Ascending aorta (tissue), 2 donors: ENCODE measurements around the gene JPH3. TPM values are rescaled to one million over a fixed set of nuclear protein-coding genes. Genes with fewer than 3 reads are reported as not detected.

Source experiments
- DNase-seq, 2 donors: peaks; one replicate each; pipeline ENCODE4 v3.0.0-alpha.2; 2019; ENCODE audit warnings: low spot score in 2 of 2
- H3K27ac ChIP-seq, 2 donors: fragments of 200-600 bp; sonication (generic); one replicate each; pipeline ENCODE4 v1.5.1; 2016 to 2017; ENCODE audit warnings: mild to moderate bottlenecking in 1 of 2
- H3K27me3 ChIP-seq: fragments of 200-600 bp; sonication (generic); one replicate; pipeline ENCODE4 v1.5.1; 2017
- H3K36me3 ChIP-seq, 2 donors: fragments of 200-600 bp; sonication (generic); one replicate each; pipeline ENCODE4 v1.5.1; 2016
- H3K4me1 ChIP-seq, 2 donors: fragments of 200-600 bp; sonication (generic); one replicate each; pipeline ENCODE4 v1.5.1; 2016 to 2017; ENCODE audit warnings: mild to moderate bottlenecking in 1 of 2
- H3K4me3 ChIP-seq, 2 donors: fragments of 200-600 bp; sonication (generic); one replicate each; pipeline ENCODE4 v1.5.1; 2016 to 2017; ENCODE audit warnings: mild to moderate bottlenecking in 1 of 2
- H3K9me3 ChIP-seq, 2 donors: fragments of 200-600 bp; sonication (generic); one replicate each; pipeline ENCODE4 v1.5.1; 2016
- intact Hi-C: fragments of 100-400 bp; cut with DNase I; formaldehyde crosslinking; loops from one replicate; pipeline ENCODE4 v1.15.1; 2023
- total RNA-seq: library from RNA; depleted of rRNA; stranded (reverse); fragments of >200 nt; gene quantifications from one replicate; pipeline ENCODE4 v1.1.0, GENCODE V29; 2016
- TF ChIP-seq, protein P1 (sequence below), 3 experiments: fragments of 200-600 bp in 2 of 3; fragments of 450-650 bp in 1 of 3; sonication (generic) in 2 of 3; IDR thresholded peaks; one replicate each; pipeline ENCODE4 v1.5.1; 2016 to 2019; ENCODE audit warnings: antibody characterized with exemption in 3 of 3, mild to moderate bottlenecking in 1 of 3, moderate library complexity in 1 of 3

The JPH3 gene
- total RNA-seq, 1 donor from 2014 or later, result not detected

DNA sequence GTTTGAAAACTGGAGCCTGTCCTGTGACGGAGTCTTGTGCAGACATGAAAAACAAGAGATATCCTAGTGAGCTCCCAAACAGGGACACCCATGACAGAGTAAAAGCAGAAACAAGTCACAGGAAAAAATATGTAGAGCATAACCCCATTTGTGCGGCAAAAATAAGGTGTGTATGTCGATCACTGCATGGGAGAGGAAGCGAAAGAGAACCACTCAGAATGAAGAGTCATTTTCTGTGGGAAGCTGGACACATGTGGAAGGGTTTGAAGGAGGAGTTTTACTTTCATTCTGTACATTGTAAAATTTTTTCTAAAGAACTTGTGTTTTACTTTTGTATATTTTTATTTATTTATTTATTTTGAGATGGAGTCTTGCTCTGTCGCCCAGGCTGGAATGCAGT, 72.1 kb downstream of the JPH3 start:
- intact Hi-C loops, result loop anchor here (10.0 kb wide), 1 partner anchor 60 kb away; no protein-coding TSS in a partner anchor

DNA sequence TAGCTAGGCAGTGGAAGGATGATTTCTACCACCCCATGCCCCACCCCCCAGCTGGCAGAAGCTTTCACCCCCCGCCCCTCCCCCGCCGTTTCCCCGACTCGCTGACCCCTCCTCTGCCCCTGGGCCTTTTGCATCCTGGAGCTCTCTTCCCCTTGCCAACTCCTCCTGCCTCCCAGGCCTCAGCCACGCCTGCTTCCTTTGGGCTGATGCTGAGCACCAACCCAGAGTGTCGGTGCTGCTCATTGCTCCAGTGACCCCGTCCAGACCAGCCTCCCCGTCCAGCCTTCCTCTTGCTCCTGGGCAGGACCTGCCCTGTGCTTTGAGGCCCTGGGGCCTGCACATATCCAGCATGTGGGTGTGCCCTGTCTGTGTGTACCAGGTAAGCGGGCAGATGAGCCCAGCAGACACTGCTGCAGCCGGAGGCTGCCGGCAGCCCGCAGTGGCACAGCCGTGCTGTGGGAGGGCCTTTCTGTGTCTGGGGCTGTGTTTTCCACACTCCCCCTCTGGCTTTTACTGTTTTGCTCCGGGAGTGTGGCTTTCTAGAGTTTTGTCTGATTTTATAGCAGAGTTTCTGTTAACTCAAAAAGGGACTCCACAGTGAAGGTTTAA, 72.9 kb downstream of the JPH3 start:
- intact Hi-C loops, result loop anchor here (10.0 kb wide), 1 partner anchor 60 kb away; no protein-coding TSS in a partner anchor
- H3K27me3 ChIP-seq, result no peaks in the 10 kb centered on the region
- no peaks in the 10 kb centered on the region for H3K9me3 ChIP-seq
- H3K4me1 ChIP-seq, result no peaks in the 10 kb centered on the region
- TF ChIP-seq, protein P1, sequence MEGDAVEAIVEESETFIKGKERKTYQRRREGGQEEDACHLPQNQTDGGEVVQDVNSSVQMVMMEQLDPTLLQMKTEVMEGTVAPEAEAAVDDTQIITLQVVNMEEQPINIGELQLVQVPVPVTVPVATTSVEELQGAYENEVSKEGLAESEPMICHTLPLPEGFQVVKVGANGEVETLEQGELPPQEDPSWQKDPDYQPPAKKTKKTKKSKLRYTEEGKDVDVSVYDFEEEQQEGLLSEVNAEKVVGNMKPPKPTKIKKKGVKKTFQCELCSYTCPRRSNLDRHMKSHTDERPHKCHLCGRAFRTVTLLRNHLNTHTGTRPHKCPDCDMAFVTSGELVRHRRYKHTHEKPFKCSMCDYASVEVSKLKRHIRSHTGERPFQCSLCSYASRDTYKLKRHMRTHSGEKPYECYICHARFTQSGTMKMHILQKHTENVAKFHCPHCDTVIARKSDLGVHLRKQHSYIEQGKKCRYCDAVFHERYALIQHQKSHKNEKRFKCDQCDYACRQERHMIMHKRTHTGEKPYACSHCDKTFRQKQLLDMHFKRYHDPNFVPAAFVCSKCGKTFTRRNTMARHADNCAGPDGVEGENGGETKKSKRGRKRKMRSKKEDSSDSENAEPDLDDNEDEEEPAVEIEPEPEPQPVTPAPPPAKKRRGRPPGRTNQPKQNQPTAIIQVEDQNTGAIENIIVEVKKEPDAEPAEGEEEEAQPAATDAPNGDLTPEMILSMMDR (IDR thresholded peaks at IDR 0.05), result no peak
- H3K36me3 ChIP-seq, result no peaks in the 10 kb centered on the region
- no peak overlapping the region for H3K27ac ChIP-seq
- no peak for DNase-seq
- no peak overlapping the region for H3K4me3 ChIP-seq

More for the DNA sequence above, 72.1 kb downstream of the JPH3 start:
- no peaks in the 10 kb centered on the region for H3K36me3 ChIP-seq
- H3K27me3 ChIP-seq, result no peaks in the 10 kb centered on the region
- H3K4me3 ChIP-seq, result no peak overlapping the region
- no peaks in the 10 kb centered on the region for H3K9me3 ChIP-seq
- DNase-seq, result no peak
- no peaks in the 10 kb centered on the region for H3K4me1 ChIP-seq
- TF ChIP-seq, protein P1 (IDR thresholded peaks at IDR 0.05), result no peak
- no peak overlapping the region for H3K27ac ChIP-seq

DNA sequence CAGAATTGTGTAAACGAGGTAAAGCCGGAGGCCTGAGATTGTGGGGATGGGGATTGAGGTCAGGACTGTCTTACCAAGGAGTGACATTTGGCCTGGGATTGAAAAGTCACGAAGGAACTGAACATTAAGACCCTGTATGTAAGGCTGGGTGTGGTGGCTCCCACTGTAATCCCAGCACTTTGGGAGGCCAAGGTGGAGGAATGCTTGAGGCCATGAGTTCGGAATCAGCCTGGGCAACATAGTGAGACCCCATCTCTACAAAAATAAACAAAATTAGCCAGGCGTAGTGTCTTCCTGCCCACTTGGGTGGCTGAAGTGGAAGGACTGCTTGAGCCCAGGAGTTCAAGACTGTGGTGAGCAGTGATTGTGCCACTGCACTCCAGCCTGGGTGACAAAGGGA, 75.5 kb downstream of the JPH3 start:
- Histone ChIP-seq H3K9me3 (no peaks in the 10 kb centered on the region), H3K4me1 (no peaks in the 10 kb centered on the region), H3K4me3 (no peak overlapping the region), H3K36me3 (no peaks in the 10 kb centered on the region), H3K27me3 (no peaks in the 10 kb centered on the region), H3K27ac (no peak overlapping the region)
- TF ChIP-seq, protein P1 (IDR thresholded peaks at IDR 0.05), result no peak
- no peak for DNase-seq
- intact Hi-C loops, result loop anchor here (10.0 kb wide), 1 partner anchor 57 kb away; no protein-coding TSS in a partner anchor

DNA sequence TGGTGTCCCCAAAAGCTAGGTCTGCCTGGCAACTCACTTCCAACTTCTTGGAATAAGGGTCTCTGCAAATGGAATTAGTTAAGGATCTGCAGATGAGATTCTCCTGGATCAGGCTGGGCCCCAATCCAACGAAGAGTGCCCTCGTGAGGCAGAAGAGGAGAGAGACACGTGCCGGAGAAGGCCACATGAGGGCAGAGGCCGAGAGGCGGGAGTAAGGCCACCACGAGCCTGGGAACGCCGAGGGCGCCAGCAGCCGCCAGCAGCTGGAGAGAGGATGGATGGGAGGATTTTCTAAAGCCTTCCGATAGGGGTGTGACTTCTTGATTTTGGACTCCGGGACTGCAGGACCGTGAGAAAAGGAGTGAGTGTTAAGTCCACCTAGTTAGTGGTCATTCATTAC, 76.3 kb downstream of the JPH3 start:
- Histone ChIP-seq H3K9me3 (no peaks in the 10 kb centered on the region), H3K4me1 (no peaks in the 10 kb centered on the region), H3K4me3 (no peak overlapping the region), H3K27ac (no peak overlapping the region), H3K27me3 (no peaks in the 10 kb centered on the region), H3K36me3 (no peaks in the 10 kb centered on the region)
- intact Hi-C loops, result loop anchor here (10.0 kb wide), 1 partner anchor 56 kb away; no protein-coding TSS in a partner anchor
- TF ChIP-seq, protein P1 (IDR thresholded peaks at IDR 0.05), result no peak
- DNase-seq, result no peak

DNA sequence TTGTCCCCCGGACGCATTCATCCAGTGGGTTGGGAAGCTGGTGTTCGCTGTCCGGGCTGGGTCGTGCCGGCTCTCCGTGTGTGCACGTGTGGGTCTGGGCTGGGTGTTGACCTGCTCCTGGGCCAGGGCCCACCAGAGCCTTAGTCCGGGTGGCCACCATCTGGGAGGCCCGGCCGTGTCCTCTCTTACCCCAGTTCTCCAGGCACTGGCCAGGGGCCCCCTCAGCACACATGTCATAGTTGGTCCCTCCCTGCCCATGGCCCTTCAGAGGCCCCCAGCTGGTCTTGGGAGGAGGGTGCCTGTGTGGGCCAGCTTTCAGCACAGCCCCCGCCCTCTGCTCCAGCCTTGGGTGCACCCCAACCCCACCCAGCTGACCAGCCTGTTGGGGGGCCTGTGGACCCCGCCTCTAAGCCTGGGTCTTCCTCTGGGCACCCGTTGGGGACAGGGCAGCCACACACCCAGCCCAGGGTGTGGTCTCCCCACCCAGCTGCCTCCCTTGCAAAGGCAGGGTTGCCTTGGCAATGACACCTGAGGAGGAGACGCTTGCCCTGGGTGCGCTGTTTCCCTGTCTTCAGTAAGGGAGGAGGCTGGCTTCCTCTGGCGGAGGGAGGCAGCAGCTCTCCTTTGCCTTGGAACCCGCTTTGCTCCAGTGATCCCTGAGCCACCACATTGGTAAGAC, 77.4 kb downstream of the JPH3 start:
- Histone ChIP-seq H3K27me3 (no peaks in the 10 kb centered on the region), H3K4me1 (no peaks in the 10 kb centered on the region), H3K9me3 (no peaks in the 10 kb centered on the region), H3K36me3 (no peaks in the 10 kb centered on the region), H3K27ac (no peak overlapping the region), H3K4me3 (no peak overlapping the region)
- intact Hi-C loops, result loop anchor here (10.0 kb wide), 1 partner anchor 55 kb away; no protein-coding TSS in a partner anchor
- TF ChIP-seq, protein P1 (IDR thresholded peaks at IDR 0.05), result no peak
- DNase-seq, result no peak
